ENCODE results near the gene LRFN2. TPM values are rescaled to one million over a fixed set of nuclear protein-coding genes. Genes with fewer than 3 reads are reported as not detected.

LRFN2 gene
- polyA plus RNA-seq, 1 of the 3 experiments (the other 2 are of a cell fraction): 0.02 TPM

GRCh38 chr6:40387127-40387870 lies 199.9 kb downstream of the LRFN2 start (continued):
- TF ChIP-seq, protein P1, sequence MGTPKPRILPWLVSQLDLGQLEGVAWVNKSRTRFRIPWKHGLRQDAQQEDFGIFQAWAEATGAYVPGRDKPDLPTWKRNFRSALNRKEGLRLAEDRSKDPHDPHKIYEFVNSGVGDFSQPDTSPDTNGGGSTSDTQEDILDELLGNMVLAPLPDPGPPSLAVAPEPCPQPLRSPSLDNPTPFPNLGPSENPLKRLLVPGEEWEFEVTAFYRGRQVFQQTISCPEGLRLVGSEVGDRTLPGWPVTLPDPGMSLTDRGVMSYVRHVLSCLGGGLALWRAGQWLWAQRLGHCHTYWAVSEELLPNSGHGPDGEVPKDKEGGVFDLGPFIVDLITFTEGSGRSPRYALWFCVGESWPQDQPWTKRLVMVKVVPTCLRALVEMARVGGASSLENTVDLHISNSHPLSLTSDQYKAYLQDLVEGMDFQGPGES (IDR thresholded peaks at IDR 0.05; ENCODE audit: low read depth, low read length): no peak

GRCh38 chr6:40386200-40386599 lies 201.0 kb downstream of the LRFN2 start:
- Histone ChIP-seq H3K36me3 (replicated peaks in 1 of 2; ENCODE audit: control insufficient read depth in 1 of 2, insufficient read depth in 2 of 2, low read length in 1 of 2) (no peaks in the 10 kb centered on the region), H3K4me3 (ENCODE audit: low read depth in 2 of 2, low read length in 1 of 2) (no peak overlapping the region), H3K9me2 (no peaks in the 10 kb centered on the region), H3F3A (replicated peaks; ENCODE audit: insufficient read depth) (no peaks in the 10 kb centered on the region), H3K27me3 (ENCODE audit: insufficient read depth) (no peaks in the 10 kb centered on the region), H3K9me3 (no peaks in the 10 kb centered on the region), H3K27ac (ENCODE audit: low read depth in 2 of 2, low read length in 1 of 2) (no peak overlapping the region), H3K4me2 (no peak overlapping the region), H4K20me1 (ENCODE audit: insufficient read depth) (no peaks in the 10 kb centered on the region), H3K4me1 (ENCODE audit: control insufficient read depth in 1 of 2, insufficient read depth in 2 of 2, low read depth in 1 of 2, low read length in 1 of 2) (no peaks in the 10 kb centered on the region), H3K9ac (no peak overlapping the region), H3K79me2 (ENCODE audit: insufficient read depth) (no peaks in the 10 kb centered on the region), H2AFZ (ENCODE audit: low read depth) (no peak overlapping the region)
- CTCF ChIA-PET: interaction anchor here (1.4 kb wide), 1 partner anchor 11 kb away, joined by 5 read pairs; no protein-coding TSS in a partner anchor
- peak; percentile 0 for DNase-seq
- POLR2A ChIA-PET: no interaction called here
- TF ChIP-seq SIN3A (IDR thresholded peaks at IDR 0.05; ENCODE audit: borderline replicate concordance, low read depth, low read length) (no peak), TCF12 (IDR thresholded peaks at IDR 0.05) (no peak), EZH2phosphoT487 (IDR thresholded peaks at IDR 0.05; ENCODE audit: borderline replicate concordance, low read depth) (no peak), USF2 (IDR thresholded peaks at IDR 0.05; ENCODE audit: borderline replicate concordance, low read depth, low read length) (no peak), FOXJ3 (CRISPR knock-in tag; IDR thresholded peaks at IDR 0.05) (no peak), NRF1 (IDR thresholded peaks at IDR 0.05; ENCODE audit: low read depth, low read length) (no peak), GATA2 (CRISPR knock-in tag; IDR thresholded peaks at IDR 0.05) (no peak), RAD21 (IDR thresholded peaks at IDR 0.05; ENCODE audit: low read length) (no peak), ELF1 (IDR thresholded peaks at IDR 0.05) (no peak)
- TF ChIP-seq, protein P1 (IDR thresholded peaks at IDR 0.05; ENCODE audit: low read depth, low read length): no peak
- 10% methylated on average over 3 of the region's 3 CpGs for WGBS (ENCODE audit: low lambda C conversion rate)
